B cell (primary cell): Measurements from ENCODE around the gene ADGRV1. TPM values are rescaled to one million over a fixed set of nuclear protein-coding genes. Genes with fewer than 3 reads are reported as not detected.
"Not testable (repeated sequence)": the region's sequence is repeated elsewhere in the genome, so short reads cannot be mapped to it uniquely, and the experiment has no call there.

Source experiments
- ATAC-seq: fragments of 200-7000 bp; cut with Tn5 transposase; one replicate; pipeline ENCODE4 v1.10.0; 2021; ENCODE audit warnings: low read depth, mild to moderate bottlenecking, moderate number of reproducible peaks, moderate library complexity
- CTCF ChIA-PET: fragments of 350-600 bp; sonication (Branson Sonifier 250); formaldehyde crosslinking; loops from one replicate; lab custom pipeline; 2021; ENCODE audit warnings: antibody characterized with exemption, inconsistent platforms; lab: Charles Lee
- POLR2A ChIA-PET: fragments of 350-600 bp; sonication (Branson Sonifier 250); formaldehyde crosslinking; loops from one replicate; lab custom pipeline; 2021; ENCODE audit warnings: antibody characterized with exemption; lab: Charles Lee
- DNase-seq: peaks from one replicate; pipeline ENCODE4 v3.0.0; 2013
- H2AFZ ChIP-seq: 2 replicates; pipeline ENCODE4 v1.6.1; 2012; ENCODE audit warnings: mild to moderate bottlenecking, low read depth, low read length; ENCODE audit not compliant: insufficient read depth, poor library complexity, severe bottlenecking
- H3K27ac ChIP-seq, 2 donors: 1 replicate in 1 of 2; 2 replicates in 1 of 2; pipeline ENCODE4 v1.5.1; 2012 to 2013; ENCODE audit warnings: low read length in 2 of 2, mild to moderate bottlenecking in 2 of 2, moderate library complexity in 1 of 2
- H3K27me3 ChIP-seq, 4 experiments: fragments of 200-600 bp in 1 of 4; sonication (generic) in 1 of 4; replicated peaks in 1 of 4; 1 replicate in 2 of 4; 2 replicates in 2 of 4; pipeline versions ENCODE4 v1.6.1 to v1.7.0; 2013 to 2016; ENCODE audit warnings: low read length in 3 of 4, mild to moderate bottlenecking in 2 of 4, mixed read lengths in 1 of 4, moderate library complexity in 1 of 4; ENCODE audit not compliant: insufficient read depth in 4 of 4, control insufficient read depth in 3 of 4; ENCODE audit errors: control extremely low read depth in 1 of 4
- H3K36me3 ChIP-seq, 2 experiments: replicated peaks in 1 of 2; 1 replicate in 1 of 2; 2 replicates in 1 of 2; pipeline versions ENCODE4 v1.6.1 to v1.7.1; 2013; ENCODE audit warnings: low read length in 1 of 2; ENCODE audit not compliant: insufficient read depth in 2 of 2, control insufficient read depth in 1 of 2; ENCODE audit errors: control extremely low read depth in 1 of 2, extremely low read depth in 1 of 2
- H3K4me1 ChIP-seq, 2 donors: fragments of 200-600 bp in 1 of 2; sonication (generic) in 1 of 2; 1 replicate in 1 of 2; 2 replicates in 1 of 2; pipeline versions ENCODE4 v1.5.1 to v1.6.1; 2013 to 2017; ENCODE audit warnings: low read length in 2 of 2; ENCODE audit not compliant: control insufficient read depth in 2 of 2, insufficient read depth in 2 of 2
- H3K4me2 ChIP-seq: replicated peaks from 2 replicates; pipeline ENCODE3; 2012; ENCODE audit warnings: mild to moderate bottlenecking, low read depth, low read length; ENCODE audit not compliant: poor library complexity, severe bottlenecking
- H3K4me3 ChIP-seq, 5 experiments: fragments of 200-600 bp in 1 of 5; sonication (generic) in 1 of 5; 1 replicate in 3 of 5; 2 replicates in 2 of 5; pipeline versions ENCODE4 v1.5.1 to v1.7.0; 2011 to 2016; ENCODE audit warnings: low read length in 4 of 5, mild to moderate bottlenecking in 4 of 5, low read depth in 2 of 5, control low read depth in 1 of 5, moderate library complexity in 1 of 5; ENCODE audit not compliant: insufficient read depth in 1 of 5; ENCODE audit errors: control extremely low read depth in 1 of 5, extremely low read depth in 1 of 5
- H3K79me2 ChIP-seq: fragments of 200-600 bp; sonication (generic); one replicate; pipeline ENCODE4 v1.6.0; 2016; ENCODE audit warnings: low read length; ENCODE audit not compliant: control insufficient read depth, insufficient read depth
- H3K9ac ChIP-seq: fragments of 200-600 bp; sonication (generic); 2 replicates; pipeline ENCODE4 v1.6.1; 2017; ENCODE audit warnings: mild to moderate bottlenecking, low read length, moderate library complexity
- H3K9me3 ChIP-seq, 3 donors: one replicate each; pipeline versions ENCODE4 v1.6.1 to v1.7.1; 2013; ENCODE audit warnings: low read length in 2 of 3; ENCODE audit not compliant: control insufficient read depth in 2 of 3, insufficient read depth in 1 of 3; ENCODE audit errors: control extremely low read depth in 1 of 3
- H4K20me1 ChIP-seq: 2 replicates; pipeline ENCODE4 v1.6.0; 2012; ENCODE audit warnings: mild to moderate bottlenecking, low read length; ENCODE audit not compliant: insufficient read depth, control insufficient read depth, poor library complexity, severe bottlenecking
- H3K27ac Mint-ChIP-seq: one replicate; pipeline ENCODE4 v1.8.0; 2021; ENCODE audit warnings: mixed read lengths
- H3K27me3 Mint-ChIP-seq: one replicate; pipeline ENCODE4 v1.8.0; 2021; ENCODE audit warnings: mixed read lengths
- H3K4me1 Mint-ChIP-seq: one replicate; pipeline ENCODE4 v1.8.0; 2021; ENCODE audit warnings: mixed read lengths
- H3K4me3 Mint-ChIP-seq: one replicate; pipeline ENCODE4 v1.8.0; 2021; ENCODE audit warnings: mixed read lengths
- H3K9me3 Mint-ChIP-seq: one replicate; pipeline ENCODE4 v1.8.0; 2022; ENCODE audit warnings: mixed read lengths; ENCODE audit not compliant: insufficient read depth
- EZH2 ChIP-seq: IDR thresholded peaks from 2 replicates; pipeline ENCODE4 v1.6.1; 2012; ENCODE audit warnings: borderline replicate concordance, low read depth, mild to moderate bottlenecking, moderate library complexity, low read length; ENCODE audit not compliant: insufficient read depth, poor library complexity, severe bottlenecking
- WGBS: methylation state at CpG from one replicate; pipeline ENCODE4 v1.1.5; 2013; ENCODE audit warnings: missing lambda C conversion rate; ENCODE audit not compliant: insufficient coverage; 5-methylcytosine and 5-hydroxymethylcytosine counted together
- intact Hi-C: fragments of 100-400 bp; cut with micrococcal nuclease; formaldehyde crosslinking; loops from one replicate; pipeline ENCODE4 v1.10.0; 2022
- polyA plus RNA-seq: library from polyadenylated mRNA; depleted of rRNA; stranded (reverse); fragments of >200 nt; gene quantifications from 2 replicates; pipeline ENCODE4 v1.2.3, GENCODE V29; 2012
- total RNA-seq, 2 donors: library from RNA; stranded (reverse); fragments of 120-200 nt in 1 of 2; gene quantifications; 1 replicate in 1 of 2; 2 replicates in 1 of 2; pipeline versions ENCODE4 v1.2.3 to v1.2.4, GENCODE V29; 2013 to 2022
- TF ChIP-seq, protein P1 (sequence below): fragments of 200-600 bp; IDR thresholded peaks from one replicate; pipeline ENCODE4 v1.8.0; 2022; ENCODE audit warnings: antibody characterized with exemption, mild to moderate bottlenecking

ADGRV1 gene
- total and polyA plus RNA-seq, 2 donors (not counting 1 experiment from before 2014, with no cell fraction given) = 0.07 TPM; not detected in 1

DNA sequence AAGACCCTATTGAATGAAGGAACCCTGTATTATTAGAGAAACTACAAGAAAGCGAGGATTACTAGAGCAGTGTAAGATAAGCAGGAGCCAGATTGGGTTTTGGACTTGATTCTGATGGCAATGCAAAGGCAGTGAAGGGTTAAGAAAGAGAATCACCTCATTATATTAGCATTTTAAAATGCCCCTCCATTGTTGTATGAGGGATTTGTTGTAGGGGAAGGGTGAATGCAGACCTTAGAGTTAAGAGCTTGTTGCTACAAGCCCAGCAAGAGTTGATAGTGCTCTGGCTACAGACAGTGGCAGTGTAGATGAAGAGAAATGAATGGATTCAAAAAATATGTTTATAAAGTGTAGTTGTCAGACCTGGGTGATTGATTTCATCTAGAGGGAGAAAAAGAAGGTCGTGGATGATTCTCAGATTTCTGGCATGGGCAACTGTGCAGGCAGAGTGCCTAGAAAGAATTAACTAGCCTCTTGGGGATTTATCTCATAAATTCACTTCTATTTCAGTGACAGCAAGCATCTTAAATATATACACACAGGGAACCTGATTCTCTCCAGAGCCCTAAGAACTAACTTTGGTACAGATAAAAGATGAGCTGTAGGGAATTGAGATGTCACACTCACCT is 479.7 kb downstream of the ADGRV1 start:
- no peaks in the 10 kb centered on the region for H3K4me1 Mint-ChIP-seq
- Histone ChIP-seq H3K4me1 (no peaks in the 10 kb centered on the region), H4K20me1 (no peaks in the 10 kb centered on the region), H3K27me3 (no peaks in the 10 kb centered on the region), H3K79me2 (no peaks in the 10 kb centered on the region), H2AFZ (no peak overlapping the region), H3K27ac (no peak overlapping the region), H3K4me3 (no peak overlapping the region), H3K9ac (no peak overlapping the region), H3K4me2 (no peak overlapping the region), H3K9me3 (no peaks in the 10 kb centered on the region), H3K36me3 (no peaks in the 10 kb centered on the region)
- ATAC-seq = no peak
- H3K9me3 Mint-ChIP-seq = no peaks in the 10 kb centered on the region
- TF ChIP-seq, protein P1, sequence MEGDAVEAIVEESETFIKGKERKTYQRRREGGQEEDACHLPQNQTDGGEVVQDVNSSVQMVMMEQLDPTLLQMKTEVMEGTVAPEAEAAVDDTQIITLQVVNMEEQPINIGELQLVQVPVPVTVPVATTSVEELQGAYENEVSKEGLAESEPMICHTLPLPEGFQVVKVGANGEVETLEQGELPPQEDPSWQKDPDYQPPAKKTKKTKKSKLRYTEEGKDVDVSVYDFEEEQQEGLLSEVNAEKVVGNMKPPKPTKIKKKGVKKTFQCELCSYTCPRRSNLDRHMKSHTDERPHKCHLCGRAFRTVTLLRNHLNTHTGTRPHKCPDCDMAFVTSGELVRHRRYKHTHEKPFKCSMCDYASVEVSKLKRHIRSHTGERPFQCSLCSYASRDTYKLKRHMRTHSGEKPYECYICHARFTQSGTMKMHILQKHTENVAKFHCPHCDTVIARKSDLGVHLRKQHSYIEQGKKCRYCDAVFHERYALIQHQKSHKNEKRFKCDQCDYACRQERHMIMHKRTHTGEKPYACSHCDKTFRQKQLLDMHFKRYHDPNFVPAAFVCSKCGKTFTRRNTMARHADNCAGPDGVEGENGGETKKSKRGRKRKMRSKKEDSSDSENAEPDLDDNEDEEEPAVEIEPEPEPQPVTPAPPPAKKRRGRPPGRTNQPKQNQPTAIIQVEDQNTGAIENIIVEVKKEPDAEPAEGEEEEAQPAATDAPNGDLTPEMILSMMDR = no peak
- TF ChIP-seq EZH2 = no peak
- CTCF ChIA-PET = no interaction called here
- POLR2A ChIA-PET = no interaction called here
- no peak overlapping the region for H3K4me3 Mint-ChIP-seq
- peaks cover 6% of the 10 kb centered on the region for H3K27me3 Mint-ChIP-seq
- WGBS = 80% methylated on average over 1 of the region's 2 CpGs
- H3K27ac Mint-ChIP-seq = no peak overlapping the region
- intact Hi-C loops = no loop called here
- DNase-seq = no peak

DNA sequence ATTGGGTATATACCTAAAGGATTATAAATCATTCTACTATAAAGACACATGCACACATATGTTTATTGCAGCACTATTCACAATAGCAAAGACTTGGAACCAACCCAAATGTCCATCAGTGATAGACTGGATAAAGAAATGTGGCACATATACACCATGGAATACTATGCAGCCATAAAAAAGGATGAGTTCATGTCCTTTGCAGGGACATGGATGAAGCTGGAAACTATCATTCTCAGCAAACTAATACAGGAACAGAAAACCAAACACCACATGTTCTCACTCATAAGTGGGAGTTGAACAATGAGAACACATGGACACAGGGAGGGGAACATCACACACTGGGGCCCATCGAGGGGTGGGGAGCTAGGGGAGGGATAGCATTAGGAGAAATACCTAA is 482.5 kb downstream of the ADGRV1 start:
- POLR2A ChIA-PET, H2AFZ ChIP-seq, H4K20me1 ChIP-seq, H3K36me3 ChIP-seq, H3K9me3 Mint-ChIP-seq, H3K9ac ChIP-seq, H3K4me1 ChIP-seq, H3K9me3 ChIP-seq, H3K27ac ChIP-seq, DNase-seq, intact Hi-C loops, CTCF ChIA-PET, H3K4me2 ChIP-seq, ATAC-seq, H3K79me2 ChIP-seq, H3K4me3 ChIP-seq, H3K4me3 Mint-ChIP-seq, H3K4me1 Mint-ChIP-seq, H3K27ac Mint-ChIP-seq, H3K27me3 ChIP-seq, H3K27me3 Mint-ChIP-seq: not testable (repeated sequence)
- no CpG with 5 or more reads among the region's 1 CpG for WGBS
